ENCODE measurements around the gene GABPB2.

Gene GABPB2

DNA sequence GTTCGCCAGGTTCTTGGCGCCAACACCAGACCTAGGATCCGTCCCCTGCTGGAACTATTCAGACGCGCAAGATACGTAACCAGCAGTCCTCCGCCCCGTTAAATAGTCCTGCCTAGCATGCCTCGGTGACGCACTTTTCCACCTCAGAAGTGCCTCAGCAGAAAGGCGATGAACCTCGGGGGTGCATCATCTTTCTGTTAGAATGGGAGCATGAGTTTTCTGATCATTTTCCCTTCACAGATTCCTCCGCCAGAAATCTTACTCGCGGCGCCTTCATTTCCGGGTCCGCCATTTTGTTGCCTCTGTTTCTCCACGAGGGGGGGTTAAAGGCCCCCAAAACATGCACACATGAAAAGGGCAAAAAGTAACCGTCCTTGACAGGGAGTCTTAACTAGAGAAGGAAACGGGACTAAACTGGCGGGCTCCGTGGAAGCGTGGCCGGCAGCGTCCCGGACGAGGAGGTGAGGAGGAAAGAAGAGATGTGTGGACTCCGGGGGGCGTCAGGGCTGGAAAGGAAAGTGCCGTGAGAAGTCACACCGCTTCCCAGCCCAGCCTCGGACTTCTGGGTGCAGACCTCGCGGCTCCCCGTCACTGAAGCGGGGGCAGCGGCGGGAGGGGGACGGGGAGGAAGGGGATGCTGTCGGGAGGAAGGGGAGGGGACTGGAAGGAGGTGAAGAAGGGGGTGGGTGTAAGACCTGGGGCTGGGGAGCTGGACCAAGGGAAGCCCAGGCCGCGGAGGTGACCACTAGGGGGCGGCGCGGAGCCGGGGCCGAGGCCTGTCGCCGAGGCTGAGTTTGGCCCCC lies at the start of gene GABPB2:
GABPB2 (plus strand) TSS at position 288 of the 803 bp plus-strand sequence. CDS start 17,429 bp downstream, outside the sequence.
- peak; percentile 96 for DNase-seq (ENCODE audit: low read depth)

DNA sequence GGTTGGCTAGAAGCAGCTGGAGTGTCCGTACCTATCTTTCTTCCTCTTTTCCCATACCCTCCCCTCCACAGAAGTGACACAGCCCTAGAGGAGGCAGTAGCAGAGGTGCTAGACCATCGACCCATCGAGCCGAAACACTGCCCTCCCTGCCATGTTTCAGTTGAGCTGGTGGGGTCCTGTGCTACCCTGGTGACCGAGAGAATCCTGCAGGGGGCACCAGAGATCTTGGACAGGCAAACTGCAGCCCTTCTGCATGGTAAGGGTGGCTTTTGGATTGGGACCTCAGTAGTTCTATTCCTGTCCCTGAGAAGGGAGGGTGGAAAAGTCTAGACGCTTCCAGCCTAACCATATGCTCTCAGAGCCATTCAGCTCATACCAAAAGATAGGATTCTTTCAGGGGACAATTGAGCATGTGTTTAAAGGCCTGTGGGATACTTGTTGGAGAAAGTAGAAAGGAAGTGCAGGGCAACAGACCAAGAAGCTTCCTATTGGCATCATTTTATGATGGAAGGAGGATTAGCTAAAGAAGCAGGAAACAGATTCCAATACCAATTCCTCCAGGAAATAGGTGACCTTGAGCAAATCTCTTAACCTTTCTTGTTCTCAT lies 45.9 kb upstream of the GABPB2 start:
- peak; percentile 40 for DNase-seq (ENCODE audit: low read depth)

DNA sequence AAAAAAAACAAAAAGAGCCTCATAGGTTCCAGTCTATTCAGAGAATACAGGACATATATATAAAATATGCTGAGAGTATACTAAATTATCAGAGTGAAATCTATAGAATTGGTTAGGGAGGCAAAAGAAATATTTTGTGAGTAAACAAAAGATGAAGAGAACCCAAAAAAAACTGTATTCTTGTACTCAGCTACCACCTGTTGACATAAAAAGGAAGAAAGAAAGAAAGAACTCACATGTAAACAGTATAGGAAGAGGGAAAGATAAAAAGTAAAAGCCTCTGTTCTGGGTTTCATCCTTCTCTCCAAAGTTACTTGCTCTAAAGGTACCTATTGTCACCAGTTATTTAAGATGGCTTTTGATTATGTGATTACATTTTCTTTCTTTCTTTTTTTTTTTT lies 44.1 kb upstream of the GABPB2 start:
- no peak for DNase-seq (ENCODE audit: low read depth)

DNA sequence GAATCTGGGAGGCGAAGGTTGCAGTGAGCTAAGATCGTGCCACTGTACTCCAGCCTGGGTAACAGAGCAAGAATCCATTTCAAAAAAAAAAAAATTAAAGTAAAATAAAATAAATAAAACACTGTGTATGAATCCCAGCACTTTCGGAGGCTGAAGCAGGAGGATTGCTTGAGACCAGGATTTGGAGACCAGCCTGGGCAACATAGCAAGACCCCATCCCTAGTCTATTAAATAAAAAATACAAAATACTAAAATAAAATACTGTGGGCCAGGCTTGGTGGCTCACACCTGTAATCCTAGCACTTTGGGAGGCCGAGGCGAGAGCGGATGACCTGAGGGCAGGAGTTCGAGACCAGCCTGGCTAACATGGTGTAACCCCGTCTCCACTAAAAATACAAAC lies 38.4 kb upstream of the GABPB2 start:
- DNase-seq (ENCODE audit: low read depth), result no peak

DNA sequence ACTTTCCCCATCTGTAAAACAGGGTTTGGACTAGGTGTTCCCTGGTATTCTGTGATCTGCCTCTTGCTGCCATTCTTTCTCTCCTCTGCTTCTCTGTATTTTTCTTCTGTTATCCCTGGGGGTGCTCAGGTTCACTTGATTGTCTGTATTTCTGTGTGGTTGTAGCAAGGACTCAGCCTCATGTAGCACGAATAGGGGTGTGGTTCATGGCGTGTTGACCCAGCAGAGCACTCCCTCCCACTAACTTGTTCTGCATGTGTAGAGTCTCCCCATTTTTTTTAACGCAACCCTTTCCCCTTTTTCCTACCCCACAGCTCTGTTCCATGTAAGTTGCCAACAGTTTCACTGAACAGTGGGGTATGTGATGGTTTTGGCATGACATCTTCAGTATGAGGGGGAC lies 35.4 kb upstream of the GABPB2 start:
- DNase-seq (ENCODE audit: low read depth), result no peak

DNA sequence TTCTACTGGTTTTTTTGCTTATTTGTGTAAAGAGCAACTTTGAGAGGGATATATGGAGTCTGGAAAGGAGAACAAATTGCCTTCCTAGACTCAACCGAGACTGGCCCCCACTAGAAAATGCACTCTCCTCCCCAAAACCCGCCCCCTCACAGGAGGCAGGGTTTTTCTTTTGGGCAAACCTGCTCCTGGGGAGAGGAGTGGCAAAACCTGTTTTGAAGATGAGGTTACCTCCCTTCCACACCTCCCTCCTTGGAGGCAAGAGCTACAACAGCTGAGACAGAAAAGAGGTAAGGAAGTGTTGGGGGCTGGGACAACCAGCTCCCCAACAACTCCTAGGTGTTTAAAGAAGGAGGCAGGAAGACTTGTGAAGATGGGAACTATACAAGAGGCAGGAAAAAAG lies 34.2 kb upstream of the GABPB2 start, which contains the start of gene BNIPL:
BNIPL (plus strand) TSS at position 231 of the 400 bp plus-strand sequence; CDS start at position 371, 140 bp downstream.
- DNase-seq (ENCODE audit: low read depth), result no peak

DNA sequence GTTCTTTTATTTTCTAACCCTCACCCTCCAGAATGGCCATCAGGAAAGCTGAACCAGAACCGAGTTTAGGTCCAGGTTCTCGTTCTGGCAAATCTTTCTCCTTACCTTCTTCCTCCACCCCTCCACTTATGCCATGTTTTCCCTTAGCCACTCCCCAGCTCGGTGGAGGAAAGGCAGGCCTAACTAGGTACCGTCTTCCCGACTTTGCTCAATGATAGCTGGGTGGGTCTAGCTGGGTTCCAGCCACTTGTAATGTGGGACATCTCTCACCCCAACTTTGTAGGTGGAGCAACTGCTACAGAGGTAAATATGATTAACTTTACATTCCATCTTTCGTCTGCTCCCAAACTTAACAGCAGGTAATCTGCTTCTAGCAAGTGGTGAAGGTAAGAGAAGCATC lies 33.5 kb upstream of the GABPB2 start:
- no peak for DNase-seq (ENCODE audit: low read depth)

DNA sequence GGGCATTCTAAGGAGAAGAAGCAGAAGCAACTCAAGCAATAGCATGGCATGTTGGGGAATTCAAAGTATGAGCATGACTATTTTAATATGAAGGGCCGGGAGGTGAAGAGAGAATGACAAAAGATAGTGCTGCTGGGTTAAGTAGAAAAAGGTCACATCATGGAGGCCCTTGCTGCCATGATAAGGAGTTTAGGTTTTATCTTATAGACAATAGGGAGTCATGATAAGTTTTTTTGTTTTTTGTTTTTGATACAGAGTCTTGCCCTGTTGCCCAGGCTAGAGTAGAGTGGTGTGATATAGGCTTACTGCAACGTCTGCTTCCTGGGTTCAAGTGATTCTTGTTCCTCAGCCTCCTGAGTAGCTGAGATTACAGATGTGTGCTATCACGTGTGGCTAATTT lies 31.0 kb upstream of the GABPB2 start:
- no peak for DNase-seq (ENCODE audit: low read depth)

DNA sequence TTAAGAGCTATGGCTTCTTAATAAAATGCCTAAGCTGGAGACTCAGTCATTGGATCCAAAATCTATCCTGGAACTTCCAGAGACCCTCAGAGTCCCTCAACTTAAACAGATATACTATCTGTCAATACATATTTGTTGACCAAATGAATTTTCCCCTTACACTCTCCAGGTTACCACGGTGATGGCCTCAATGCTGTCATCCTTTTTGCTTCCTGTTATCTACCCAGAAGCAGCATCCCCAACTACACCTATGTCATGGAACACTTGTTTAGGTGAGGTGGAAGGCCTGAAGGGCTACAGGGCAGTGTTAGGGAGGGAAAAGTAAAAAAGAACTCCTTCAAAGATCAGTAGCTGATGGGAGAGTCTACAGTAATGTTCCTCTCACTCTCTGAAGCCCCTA lies 27.4 kb upstream of the GABPB2 start:
- DNase-seq (ENCODE audit: low read depth), result no peak

DNA sequence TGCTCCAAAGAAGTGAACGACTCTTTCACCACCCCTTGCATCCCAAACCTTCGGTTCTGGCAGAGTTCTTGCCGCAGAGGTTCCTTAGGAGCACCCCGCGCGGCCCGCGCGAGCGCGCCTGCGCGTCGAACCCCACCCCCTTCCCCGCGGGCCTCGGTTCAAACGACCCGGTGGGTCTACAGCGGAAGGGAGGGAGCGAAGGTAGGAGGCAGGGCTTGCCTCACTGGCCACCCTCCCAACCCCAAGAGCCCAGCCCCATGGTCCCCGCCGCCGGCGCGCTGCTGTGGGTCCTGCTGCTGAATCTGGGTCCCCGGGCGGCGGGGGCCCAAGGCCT lies 23.0 kb upstream of the GABPB2 start, which contains the start of gene C1orf56:
C1orf56 (plus strand) TSS at position 161 of the 334 bp plus-strand sequence; CDS start at position 258, 97 bp downstream.
- DNase-seq (ENCODE audit: low read depth), result no peak

DNA sequence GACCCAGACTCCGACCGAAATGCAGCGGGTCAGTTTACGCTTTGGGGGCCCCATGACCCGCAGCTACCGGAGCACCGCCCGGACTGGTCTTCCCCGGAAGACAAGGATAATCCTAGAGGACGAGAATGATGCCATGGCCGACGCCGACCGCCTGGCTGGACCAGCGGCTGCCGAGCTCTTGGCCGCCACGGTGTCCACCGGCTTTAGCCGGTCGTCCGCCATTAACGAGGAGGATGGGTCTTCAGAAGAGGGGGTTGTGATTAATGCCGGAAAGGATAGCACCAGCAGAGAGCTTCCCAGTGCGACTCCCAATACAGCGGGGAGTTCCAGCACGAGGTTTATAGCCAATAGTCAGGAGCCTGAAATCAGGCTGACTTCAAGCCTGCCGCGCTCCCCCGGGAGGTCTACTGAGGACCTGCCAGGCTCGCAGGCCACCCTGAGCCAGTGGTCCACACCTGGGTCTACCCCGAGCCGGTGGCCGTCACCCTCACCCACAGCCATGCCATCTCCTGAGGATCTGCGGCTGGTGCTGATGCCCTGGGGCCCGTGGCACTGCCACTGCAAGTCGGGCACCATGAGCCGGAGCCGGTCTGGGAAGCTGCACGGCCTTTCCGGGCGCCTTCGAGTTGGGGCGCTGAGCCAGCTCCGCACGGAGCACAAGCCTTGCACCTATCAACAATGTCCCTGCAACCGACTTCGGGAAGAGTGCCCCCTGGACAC lies 22.5 kb upstream of the GABPB2 start:
- DNase-seq (ENCODE audit: low read depth), result no peak

DNA sequence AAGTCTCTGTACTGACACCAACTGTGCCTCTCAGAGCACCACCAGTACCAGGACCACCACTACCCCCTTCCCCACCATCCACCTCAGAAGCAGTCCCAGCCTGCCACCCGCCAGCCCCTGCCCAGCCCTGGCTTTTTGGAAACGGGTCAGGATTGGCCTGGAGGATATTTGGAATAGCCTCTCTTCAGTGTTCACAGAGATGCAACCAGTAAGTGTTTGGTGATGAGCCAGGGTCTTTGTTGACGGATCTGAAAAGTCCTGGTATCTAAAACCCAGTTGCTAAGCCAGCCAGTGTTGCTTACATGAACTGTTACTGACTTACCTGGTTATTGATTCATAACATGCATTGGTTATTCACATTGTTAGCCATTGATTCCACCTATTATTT lies 21.9 kb upstream of the GABPB2 start:
- no peak for DNase-seq (ENCODE audit: low read depth)

DNA sequence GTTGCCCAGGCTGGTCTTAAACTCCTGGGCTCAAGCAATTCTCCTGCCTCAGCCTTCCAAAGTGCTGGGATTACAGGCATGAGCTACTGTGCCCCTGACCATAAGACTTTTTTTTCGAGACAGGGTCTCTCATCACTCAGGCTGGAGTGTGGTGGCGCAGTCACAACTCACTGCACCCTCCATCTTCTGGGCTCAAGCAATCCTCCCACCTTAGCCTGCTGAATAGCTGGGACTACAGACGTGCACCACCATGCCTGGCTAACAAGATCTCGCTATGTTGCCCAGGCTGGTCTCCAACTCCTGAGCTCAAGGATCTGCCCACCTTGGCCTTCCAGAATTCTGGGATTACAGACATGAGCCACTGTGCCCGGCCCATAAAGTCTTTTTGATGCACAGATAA lies 21.1 kb upstream of the GABPB2 start:
- no peak for DNase-seq (ENCODE audit: low read depth)

DNA sequence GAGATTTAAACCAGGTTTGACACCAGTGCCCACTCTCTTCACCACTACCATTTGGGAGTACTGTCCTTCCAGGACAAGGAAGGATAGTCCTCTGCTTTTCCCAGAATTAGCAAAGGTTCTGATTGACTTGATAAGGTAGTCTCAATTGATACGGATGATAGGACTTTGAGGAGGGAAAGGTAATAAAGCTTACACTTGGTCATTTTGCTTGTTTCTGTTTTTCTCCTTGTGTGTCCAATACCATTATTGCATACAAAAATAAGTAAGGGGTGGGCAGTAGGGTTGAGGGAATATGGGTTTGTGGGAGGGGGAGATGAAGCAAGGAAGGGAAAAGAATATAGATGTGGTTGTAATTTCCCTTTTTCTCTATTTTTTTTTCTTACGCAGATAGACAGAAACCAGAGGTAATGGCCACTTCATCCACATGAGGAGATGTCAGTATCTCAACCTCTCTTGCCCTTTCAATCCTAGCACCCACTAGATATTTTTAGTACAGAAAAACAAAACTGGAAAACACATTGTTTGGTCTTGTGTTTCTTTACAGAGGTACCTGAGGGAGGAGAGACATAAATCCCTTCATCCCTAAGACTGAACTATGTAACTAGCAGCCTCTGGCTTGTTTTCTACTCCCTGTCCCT lies 20.4 kb upstream of the GABPB2 start:
- DNase-seq (ENCODE audit: low read depth), result no peak

DNA sequence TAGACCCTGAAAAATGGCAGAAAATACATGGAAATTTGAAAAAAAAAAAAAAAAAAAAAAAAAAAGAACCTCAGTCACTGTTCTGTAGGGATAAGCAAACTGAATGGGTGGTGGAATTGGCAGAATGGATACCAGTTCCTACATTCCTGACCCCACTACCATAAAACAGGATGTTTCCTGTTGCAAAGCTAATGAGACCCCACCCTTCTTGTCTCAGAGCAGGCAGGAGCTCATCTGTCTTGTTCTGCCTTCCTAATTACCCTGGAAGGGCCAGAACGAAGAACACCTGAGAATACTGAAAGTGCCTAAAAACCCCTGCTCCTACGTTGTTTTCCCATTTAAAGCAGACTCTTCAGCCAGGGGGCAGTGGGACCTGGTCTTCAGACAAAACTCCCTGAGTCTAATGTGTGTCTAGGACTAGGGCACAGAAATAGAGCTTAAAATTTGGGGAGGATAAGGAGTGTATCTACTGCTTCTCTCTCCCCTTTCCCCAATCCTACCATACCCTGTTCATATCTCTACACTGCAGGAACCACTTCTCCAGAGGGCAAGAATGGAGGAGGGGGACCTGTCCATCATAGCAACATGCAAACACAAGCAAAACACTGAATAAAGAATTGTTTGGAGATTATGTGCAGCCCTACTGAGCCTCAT lies 19.1 kb upstream of the GABPB2 start:
- no peak for DNase-seq (ENCODE audit: low read depth)

DNA sequence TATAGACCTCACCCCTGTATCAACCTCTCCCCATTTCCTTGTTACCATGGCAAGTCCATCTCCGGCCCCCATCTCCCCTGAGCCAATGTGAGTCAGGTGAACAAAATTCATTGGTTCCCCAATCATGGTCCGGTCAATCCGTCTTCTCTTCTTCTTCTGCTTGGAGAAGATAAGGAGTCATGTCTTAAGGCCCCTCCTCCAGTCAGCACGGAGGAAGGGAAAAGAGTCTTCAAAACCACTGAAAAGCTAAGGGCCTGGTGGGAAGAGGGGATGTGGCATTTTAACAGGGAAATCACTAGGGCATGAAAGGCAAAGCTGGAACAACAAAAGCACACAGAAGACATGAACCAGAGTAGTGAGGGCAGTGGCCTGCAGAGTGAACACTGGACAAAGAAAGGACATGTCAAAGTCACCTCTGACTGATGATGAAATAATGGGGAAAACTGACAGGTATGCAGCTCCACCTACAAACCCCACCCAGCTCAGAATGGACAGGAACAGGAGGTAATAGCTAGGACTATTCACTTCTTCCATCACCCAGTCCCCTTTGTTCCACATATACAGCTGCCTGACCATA lies 15.5 kb upstream of the GABPB2 start:
- DNase-seq (ENCODE audit: low read depth), result no peak

DNA sequence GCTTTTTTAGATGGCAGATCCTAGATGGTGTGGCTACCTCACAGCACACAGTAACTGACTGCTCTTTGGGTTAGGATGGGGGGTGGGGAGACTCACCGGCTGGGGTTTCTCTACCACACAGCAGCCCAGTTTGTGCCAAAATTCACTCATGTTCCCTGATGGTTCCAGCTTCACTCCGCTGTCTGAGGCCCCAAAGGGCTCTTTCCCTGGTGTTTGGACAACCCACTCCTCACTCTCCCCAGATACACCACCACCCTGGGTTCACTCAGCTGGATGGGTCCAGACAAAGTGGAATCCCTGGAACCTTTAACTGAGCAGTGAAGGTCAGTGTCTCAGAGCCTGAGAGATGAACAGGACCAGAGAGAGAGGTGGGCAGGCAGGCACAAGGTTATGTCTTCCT lies 15.0 kb upstream of the GABPB2 start:
- no peak for DNase-seq (ENCODE audit: low read depth)

DNA sequence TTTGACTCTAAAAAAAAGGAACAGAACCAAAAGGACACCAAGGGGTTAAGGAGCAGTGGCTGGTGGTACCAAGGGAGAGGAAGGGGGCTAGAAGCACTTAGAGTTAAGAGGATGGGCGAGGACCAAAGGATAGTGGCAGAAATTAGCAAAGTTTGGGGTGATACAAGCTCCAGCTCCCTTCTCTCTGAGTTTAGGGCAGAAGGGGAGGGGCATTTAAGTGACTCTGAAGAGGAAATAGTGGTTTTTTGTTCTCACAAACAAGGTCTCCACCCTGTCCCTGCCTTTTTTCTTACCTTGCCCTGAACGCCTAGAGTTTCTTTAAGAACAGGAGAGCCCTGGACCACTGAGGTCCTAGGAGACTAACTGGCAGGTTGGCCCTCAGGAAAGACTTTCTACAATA lies 14.4 kb upstream of the GABPB2 start:
- DNase-seq (ENCODE audit: low read depth), result no peak

DNA sequence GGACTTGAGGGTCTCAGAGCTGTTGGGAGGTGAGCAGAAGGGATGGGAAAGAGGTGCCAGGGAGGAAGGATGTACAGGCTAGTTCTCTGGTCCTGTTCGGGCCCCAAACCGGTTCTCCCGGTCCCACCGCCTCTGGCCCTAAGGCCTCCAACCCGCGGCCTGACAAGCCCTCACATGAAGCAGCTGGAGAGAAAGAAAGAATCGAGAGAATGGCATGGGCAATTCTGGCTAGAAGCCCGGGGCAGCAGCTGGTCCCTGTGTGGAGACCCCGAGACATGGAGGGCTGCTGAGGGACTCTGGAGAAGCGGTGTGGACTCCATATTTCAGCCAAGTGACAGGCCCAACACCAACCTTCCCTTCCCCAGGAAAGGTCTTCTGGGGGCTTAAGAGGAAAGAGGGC lies 11.9 kb upstream of the GABPB2 start:
- no peak for DNase-seq (ENCODE audit: low read depth)

DNA sequence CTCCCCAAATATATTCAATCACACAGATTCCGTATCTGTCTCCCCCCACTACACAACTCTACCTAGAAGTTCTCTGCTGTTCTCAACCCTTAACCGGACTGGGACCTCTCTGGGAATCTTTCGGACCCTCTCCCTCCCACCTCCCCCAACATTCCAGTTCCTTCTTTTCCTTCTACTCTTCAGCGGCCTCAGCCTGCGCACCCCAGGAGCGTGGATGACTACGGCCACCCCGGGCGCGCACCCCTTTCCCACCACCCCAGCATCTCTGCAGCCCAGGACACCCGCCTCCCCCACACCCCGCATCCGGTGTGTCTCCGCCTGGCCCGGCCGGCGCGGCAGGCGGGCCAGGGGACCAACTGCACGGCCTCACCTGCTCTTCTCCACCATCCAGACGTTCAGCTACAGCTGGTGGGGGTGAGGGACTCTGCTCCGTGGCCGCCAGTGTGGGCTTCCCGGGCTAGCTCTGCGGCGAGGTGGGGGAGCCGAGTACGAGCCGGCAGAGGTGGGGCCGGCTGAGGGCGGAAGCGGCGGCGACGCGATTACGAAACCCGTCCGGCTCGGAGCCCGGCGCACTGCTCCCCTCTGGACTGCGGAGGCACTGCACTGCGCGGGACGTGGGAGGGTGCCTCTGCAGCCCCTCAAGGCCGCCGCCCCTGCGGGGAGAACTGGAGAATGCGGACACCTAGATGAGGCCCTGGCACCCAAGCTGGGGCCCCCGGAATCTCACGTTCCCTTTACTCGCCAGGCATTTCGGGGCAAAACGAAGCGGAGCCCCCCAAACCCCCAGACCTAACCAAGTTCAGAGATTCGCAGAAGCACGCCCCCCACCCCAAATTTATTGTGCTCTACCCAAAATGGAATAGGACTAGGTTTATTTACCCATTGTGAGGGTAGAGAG lies 11.2 kb upstream of the GABPB2 start, which contains the start of gene CDC42SE1:
CDC42SE1 (minus strand) TSS at position 514 of the 898 bp plus-strand sequence. CDS start 3,892 bp downstream, outside the sequence.
- peak; percentile 61 for DNase-seq (ENCODE audit: low read depth)
